ENCODE results near the gene B9D1.

DNA sequence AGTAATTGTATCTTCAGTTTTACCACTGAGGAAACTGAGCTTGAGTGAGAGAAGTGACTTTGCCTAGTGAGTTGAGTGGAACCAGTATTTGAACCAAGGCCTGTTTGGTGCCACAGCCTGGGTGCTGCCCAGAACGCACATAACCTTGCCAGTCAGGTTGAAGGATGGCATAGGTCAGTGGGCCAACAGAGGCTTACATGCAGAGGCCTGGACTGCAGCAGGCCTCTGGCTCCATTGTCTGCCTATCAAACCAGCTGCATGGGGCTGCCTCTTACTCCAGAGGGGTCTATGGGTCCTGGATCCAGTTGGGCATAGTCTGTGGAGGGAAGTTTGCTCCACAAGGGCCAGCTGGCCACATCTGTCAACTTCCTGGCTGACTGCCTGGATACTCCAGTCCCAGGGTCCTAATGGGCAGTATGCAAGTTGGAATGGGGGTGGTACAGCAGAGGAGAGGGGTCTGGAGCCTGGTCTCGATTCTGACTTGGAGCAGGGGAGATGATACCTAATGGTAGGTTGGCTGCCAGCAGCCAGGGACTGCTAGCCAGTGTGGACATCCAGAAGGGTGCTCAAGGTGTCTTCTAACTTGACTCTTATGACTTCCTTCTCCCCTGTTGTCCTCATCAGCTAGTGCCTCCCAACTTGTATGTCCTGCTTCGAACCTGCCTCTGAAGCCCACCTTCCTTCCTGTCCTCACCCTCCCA is 37.4 kb upstream of the B9D1 start:
- TF ChIP-seq, protein P1, sequence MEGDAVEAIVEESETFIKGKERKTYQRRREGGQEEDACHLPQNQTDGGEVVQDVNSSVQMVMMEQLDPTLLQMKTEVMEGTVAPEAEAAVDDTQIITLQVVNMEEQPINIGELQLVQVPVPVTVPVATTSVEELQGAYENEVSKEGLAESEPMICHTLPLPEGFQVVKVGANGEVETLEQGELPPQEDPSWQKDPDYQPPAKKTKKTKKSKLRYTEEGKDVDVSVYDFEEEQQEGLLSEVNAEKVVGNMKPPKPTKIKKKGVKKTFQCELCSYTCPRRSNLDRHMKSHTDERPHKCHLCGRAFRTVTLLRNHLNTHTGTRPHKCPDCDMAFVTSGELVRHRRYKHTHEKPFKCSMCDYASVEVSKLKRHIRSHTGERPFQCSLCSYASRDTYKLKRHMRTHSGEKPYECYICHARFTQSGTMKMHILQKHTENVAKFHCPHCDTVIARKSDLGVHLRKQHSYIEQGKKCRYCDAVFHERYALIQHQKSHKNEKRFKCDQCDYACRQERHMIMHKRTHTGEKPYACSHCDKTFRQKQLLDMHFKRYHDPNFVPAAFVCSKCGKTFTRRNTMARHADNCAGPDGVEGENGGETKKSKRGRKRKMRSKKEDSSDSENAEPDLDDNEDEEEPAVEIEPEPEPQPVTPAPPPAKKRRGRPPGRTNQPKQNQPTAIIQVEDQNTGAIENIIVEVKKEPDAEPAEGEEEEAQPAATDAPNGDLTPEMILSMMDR (IDR thresholded peaks at IDR 0.05 in 2 of 3, conservative IDR thresholded peaks at IDR 0.05 in 1 of 3; ENCODE audit: insufficient read depth in 2 of 3, low read depth in 1 of 3, low read length in 3 of 3): no peak
- TF ChIP-seq FOXA1 (IDR thresholded peaks at IDR 0.05; ENCODE audit: borderline replicate concordance) (no peak), SIX5 (IDR thresholded peaks at IDR 0.05; ENCODE audit: borderline replicate concordance in 1 of 2, insufficient read depth in 1 of 2, low read depth in 1 of 2, low read length in 2 of 2) (no peak)
- TF ChIP-seq, protein P2, sequence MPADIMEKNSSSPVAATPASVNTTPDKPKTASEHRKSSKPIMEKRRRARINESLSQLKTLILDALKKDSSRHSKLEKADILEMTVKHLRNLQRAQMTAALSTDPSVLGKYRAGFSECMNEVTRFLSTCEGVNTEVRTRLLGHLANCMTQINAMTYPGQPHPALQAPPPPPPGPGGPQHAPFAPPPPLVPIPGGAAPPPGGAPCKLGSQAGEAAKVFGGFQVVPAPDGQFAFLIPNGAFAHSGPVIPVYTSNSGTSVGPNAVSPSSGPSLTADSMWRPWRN (IDR thresholded peaks at IDR 0.05; ENCODE audit: low read depth): no peak
- TF ChIP-seq, protein P3, sequence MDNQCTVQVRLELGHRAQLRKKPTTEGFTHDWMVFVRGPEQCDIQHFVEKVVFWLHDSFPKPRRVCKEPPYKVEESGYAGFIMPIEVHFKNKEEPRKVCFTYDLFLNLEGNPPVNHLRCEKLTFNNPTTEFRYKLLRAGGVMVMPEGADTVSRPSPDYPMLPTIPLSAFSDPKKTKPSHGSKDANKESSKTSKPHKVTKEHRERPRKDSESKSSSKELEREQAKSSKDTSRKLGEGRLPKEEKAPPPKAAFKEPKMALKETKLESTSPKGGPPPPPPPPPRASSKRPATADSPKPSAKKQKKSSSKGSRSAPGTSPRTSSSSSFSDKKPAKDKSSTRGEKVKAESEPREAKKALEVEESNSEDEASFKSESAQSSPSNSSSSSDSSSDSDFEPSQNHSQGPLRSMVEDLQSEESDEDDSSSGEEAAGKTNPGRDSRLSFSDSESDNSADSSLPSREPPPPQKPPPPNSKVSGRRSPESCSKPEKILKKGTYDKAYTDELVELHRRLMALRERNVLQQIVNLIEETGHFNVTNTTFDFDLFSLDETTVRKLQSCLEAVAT (IDR thresholded peaks at IDR 0.05): no peak

Data from K562 (cell line).